Measurements from ENCODE around the gene AGAP2.

DNA sequence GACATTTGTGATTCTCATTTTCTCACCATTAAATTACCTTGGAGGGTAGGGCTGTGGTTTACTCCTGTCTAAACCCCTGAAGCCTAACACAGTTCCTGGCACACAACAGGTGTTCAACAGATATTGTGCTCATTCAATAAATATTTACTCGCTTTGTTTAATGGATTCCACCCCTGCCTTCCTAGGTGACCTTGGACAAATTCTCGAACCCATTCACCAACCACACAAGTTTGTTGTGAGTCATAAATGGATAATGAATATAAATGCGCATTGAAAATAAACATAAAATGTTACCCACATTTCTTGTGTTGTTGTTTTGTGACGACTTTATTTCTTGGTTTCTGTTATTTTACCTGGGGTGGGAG, 43.7 kb upstream of the AGAP2 start:
- no peak for TF ChIP-seq CTCF (IDR thresholded peaks at IDR 0.05)
- no peak for TF ChIP-seq POLR2A (IDR thresholded peaks at IDR 0.05)
